Calu3 (cell line): Measurements from ENCODE around the gene KDM2A. TPM values are rescaled to one million over a fixed set of nuclear protein-coding genes. Genes with fewer than 3 reads are reported as not detected.
A peak's percentile ranks its signal among the peaks of the same experiment; 100 is the strongest.

Experiments used
- BruUV-seq: library from RNA; stranded (reverse); fragments of 400-500 nt; replicated peaks from 2 replicates; lab custom pipeline; 2021; lab: Mats Ljungman, UMichigan
- CTCF ChIA-PET: fragments of 300-600 bp; sonication (Branson Sonifier 250); formaldehyde crosslinking; loops from one replicate; lab custom pipeline; 2022; ENCODE audit warnings: antibody characterized with exemption; lab: Charles Lee
- DNase-seq: peaks from one replicate; pipeline ENCODE4 v3.0.0; 2022
- H3K27ac Mint-ChIP-seq: one replicate; pipeline ENCODE4 v1.8.0; 2022; ENCODE audit warnings: mixed read lengths; ENCODE audit not compliant: unreplicated experiment
- H3K27me3 Mint-ChIP-seq: one replicate; pipeline ENCODE4 v1.8.0; 2022; ENCODE audit warnings: mixed read lengths; ENCODE audit not compliant: unreplicated experiment
- H3K36me3 Mint-ChIP-seq: one replicate; pipeline ENCODE4 v1.8.0; 2022; ENCODE audit warnings: mild to moderate bottlenecking, moderate library complexity, mixed read lengths; ENCODE audit not compliant: insufficient read depth, unreplicated experiment
- H3K4me1 Mint-ChIP-seq: one replicate; pipeline ENCODE4 v1.8.0; 2022; ENCODE audit warnings: mild to moderate bottlenecking, low read depth, mixed read lengths; ENCODE audit not compliant: unreplicated experiment
- H3K4me3 Mint-ChIP-seq: one replicate; pipeline ENCODE4 v1.8.0; 2022; ENCODE audit warnings: mild to moderate bottlenecking, low read depth, moderate library complexity, mixed read lengths; ENCODE audit not compliant: unreplicated experiment
- H3K9me3 Mint-ChIP-seq: one replicate; pipeline ENCODE4 v1.8.0; 2022; ENCODE audit warnings: low read depth, mixed read lengths; ENCODE audit not compliant: unreplicated experiment
- CTCF ChIP-seq: fragments of 200-600 bp; IDR thresholded peaks from one replicate; pipeline ENCODE4 v1.8.0; 2022; ENCODE audit warnings: antibody characterized with exemption; ENCODE audit not compliant: unreplicated experiment
- intact Hi-C: fragments of 100-400 bp; cut with micrococcal nuclease; formaldehyde crosslinking; loops from one replicate; pipeline ENCODE4 v1.10.0; 2022; ENCODE audit not compliant: unreplicated experiment
- total RNA-seq: library from RNA; stranded (reverse); gene quantifications from 2 replicates; pipeline ENCODE4 v1.2.3, GENCODE V29; 2022

Gene KDM2A
- total RNA-seq, 1 experiment from 2014 or later: 73.2 TPM

- no TSS peak for BruUV-seq
- H3K4me3 Mint-ChIP-seq: peak overlapping the region; percentile 81
- intact Hi-C loops: no loop called here
- H3K36me3 Mint-ChIP-seq: peaks cover 73% of the 10 kb centered on the region
- H3K4me1 Mint-ChIP-seq: peaks cover 15% of the 10 kb centered on the region
- DNase-seq: no peak
- no peaks in the 10 kb centered on the region for H3K9me3 Mint-ChIP-seq
- TF ChIP-seq CTCF: no peak
- H3K27me3 Mint-ChIP-seq: no peaks in the 10 kb centered on the region
- CTCF ChIA-PET: no interaction called here
- H3K27ac Mint-ChIP-seq: peak overlapping the region; percentile 92
These were observed 167.7 kb downstream of the KDM2A start for GRCh38 chr11:67286621-67287333.

- Mint-ChIP-seq H3K4me1 (peaks cover 20% of the 10 kb centered on the region), H3K27me3 (no peaks in the 10 kb centered on the region), H3K36me3 (peaks cover 73% of the 10 kb centered on the region), H3K9me3 (no peaks in the 10 kb centered on the region), H3K4me3 (peak overlapping the region; percentile 81), H3K27ac (peak overlapping the region; percentile 92)
- intact Hi-C loops: no loop called here
- no TSS peak for BruUV-seq
- TF ChIP-seq CTCF: no peak
- DNase-seq: no peak
- CTCF ChIA-PET: no interaction called here
These were observed 168.5 kb downstream of the KDM2A start for GRCh38 chr11:67287355-67288197.

- DNase-seq: no peak
- Mint-ChIP-seq H3K27ac (peak overlapping the region; percentile 92), H3K36me3 (peaks cover 73% of the 10 kb centered on the region), H3K4me3 (peak overlapping the region; percentile 81), H3K9me3 (no peaks in the 10 kb centered on the region), H3K4me1 (peaks cover 25% of the 10 kb centered on the region), H3K27me3 (no peaks in the 10 kb centered on the region)
- intact Hi-C loops: no loop called here
- CTCF ChIA-PET: interaction anchor here (1.3 kb wide), 1 partner anchor 24 kb away, joined by 3 read pairs; no protein-coding TSS in a partner anchor
- TF ChIP-seq CTCF: no peak
- TSS peak; percentile 89 for BruUV-seq
These were observed 169.1 kb downstream of the KDM2A start for GRCh38 chr11:67288198-67288451.

GRCh38 chr11:67288452-67289225 lies 169.6 kb downstream of the KDM2A start:
- no TSS peak for BruUV-seq
- no peak for TF ChIP-seq CTCF
- intact Hi-C loops: no loop called here
- Mint-ChIP-seq H3K4me1 (peaks cover 25% of the 10 kb centered on the region), H3K27me3 (no peaks in the 10 kb centered on the region), H3K9me3 (no peaks in the 10 kb centered on the region), H3K36me3 (peaks cover 73% of the 10 kb centered on the region), H3K4me3 (peak overlapping the region; percentile 81), H3K27ac (peak overlapping the region; percentile 92)
- CTCF ChIA-PET: interaction anchor here (1.2 to 1.3 kb wide), 2 partner anchors 16 to 24 kb away, joined by 3 read pairs; no protein-coding TSS in a partner anchor
- DNase-seq: peak; percentile 84
